NCI-H82 treated with DMSO at 0.1 percent for 48 hours (cell line): Measurements from ENCODE around the gene NOSIP.
A peak's percentile ranks its signal among the peaks of the same experiment; 100 is the strongest.
"Not testable (repeated sequence)": the region's sequence is repeated elsewhere in the genome, so short reads cannot be mapped to it uniquely, and the experiment has no call there.

ENCODE experiments used
- DNase-seq: peaks from one replicate; lab custom pipeline; 2025; ENCODE audit not compliant: unreplicated experiment; lab: John Stamatoyannopoulos, UW

Gene NOSIP

GRCh38 chr19:49580264-49581006 is at the start of gene NOSIP:
TSS of gene NOSIP (minus strand) at chr19:49580556. CDS start at chr19:49560691, 19,865 bp downstream.
- peak; percentile 96 for DNase-seq

DNA sequence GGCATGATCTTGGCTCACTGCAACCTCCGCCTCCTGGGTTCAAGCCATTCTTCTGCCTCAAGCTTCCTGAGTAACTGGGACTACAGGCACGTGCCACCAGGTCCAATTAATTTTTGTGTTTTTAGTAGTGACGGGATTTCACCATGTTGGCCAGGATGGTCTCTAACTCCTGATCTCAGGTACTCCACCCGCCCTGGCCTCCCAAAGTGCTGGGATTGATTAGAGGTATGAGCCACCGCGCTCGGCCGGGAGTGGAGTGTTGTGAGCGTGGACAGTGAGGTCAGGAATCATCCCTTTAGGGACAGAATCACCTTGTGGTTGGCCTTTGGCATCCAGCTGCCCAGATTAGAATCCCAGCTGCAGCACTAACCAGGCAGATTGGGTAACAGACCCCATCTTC is 49.3 kb upstream of the NOSIP start:
- no peak for DNase-seq

DNA sequence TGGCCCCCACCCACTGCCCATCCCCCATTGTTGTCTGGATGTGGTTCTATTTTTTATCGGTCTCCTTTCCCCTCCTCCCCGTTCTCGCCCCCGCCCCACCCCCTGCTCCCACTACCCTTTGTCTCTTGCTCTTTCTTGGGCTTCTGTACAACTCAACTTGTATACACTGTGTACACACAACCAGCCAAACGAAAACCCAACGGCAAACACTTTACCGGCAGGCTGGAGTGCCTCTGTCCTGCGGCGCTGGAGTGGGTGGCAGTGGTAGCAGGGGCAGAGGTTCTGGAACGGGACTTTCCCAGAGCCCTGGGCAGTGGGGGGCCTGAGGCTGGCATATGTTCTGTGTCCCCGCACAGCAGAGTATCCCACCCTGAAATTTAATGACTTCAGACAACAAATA is 45.9 kb upstream of the NOSIP start:
- no peak for DNase-seq

- DNase-seq: no peak
Observed at GRCh38 chr19:49624967-49625910, 44.9 kb upstream of the NOSIP start.

DNA sequence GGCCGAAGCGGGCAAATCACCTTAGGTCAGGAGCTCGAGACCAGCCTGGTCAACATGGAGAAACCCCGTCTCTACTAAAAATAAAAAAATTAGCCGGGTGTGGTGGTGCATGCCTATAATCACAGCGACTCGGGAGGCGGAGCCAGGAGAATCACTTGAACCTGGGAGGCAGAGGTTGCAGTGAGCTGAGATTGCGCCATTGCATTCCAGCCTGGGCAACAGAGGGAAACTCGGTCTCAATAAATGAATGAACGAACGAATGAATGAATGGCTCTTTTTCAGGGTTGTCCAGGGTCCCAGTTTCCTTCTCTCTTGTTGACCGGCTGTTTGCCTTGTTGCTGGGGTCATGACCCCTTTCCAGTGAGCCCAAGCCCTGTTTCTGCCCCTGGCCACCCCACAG is 37.5 kb upstream of the NOSIP start:
- DNase-seq: not testable (repeated sequence)

- no peak for DNase-seq
Observed at GRCh38 chr19:49616945-49617344, 36.6 kb upstream of the NOSIP start.

GRCh38 chr19:49616532-49616931 is 36.2 kb upstream of the NOSIP start:
- DNase-seq: no peak

DNA sequence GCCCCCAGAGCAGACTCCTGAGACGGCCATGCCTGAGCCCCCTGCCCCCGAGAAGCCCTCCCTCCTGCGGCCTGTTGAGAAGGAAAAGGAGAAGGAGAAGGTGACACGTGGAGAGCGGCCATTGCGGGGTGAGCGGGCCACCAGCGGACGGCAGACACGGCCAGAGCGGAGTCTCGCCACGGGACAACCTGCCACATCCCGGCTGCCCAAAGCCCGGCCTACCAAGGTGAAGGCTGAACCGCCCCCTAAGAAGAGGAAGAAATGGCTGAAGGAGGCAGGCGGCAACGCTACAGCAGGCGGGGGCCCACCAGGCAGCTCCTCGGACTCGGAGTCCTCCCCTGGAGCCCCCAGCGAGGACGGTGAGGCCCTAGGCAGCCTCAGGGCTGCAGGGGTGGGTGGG is 35.5 kb upstream of the NOSIP start:
- DNase-seq: no peak

- DNase-seq: no peak
Observed at GRCh38 chr19:49614096-49614833, 33.9 kb upstream of the NOSIP start.

DNA sequence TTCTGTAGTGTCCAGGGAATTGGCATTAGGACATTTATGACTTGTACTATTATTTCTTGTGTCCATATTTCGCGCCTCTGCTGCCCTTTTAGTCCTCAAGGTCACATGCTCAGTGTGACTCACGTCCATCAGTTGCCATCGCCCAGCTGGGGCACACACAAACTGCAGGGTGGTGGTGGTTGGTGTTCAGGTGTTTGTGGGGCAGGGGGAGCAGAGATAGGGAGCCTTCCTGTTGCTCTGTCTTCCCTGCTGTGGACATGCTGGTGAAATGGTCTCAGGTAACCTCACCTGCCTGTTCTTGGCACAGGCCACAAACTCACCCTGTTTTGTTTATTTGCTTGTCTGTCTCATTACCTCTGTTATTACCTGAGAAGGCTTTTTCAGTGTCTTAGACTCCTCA is 33.0 kb upstream of the NOSIP start:
- DNase-seq: no peak

DNA sequence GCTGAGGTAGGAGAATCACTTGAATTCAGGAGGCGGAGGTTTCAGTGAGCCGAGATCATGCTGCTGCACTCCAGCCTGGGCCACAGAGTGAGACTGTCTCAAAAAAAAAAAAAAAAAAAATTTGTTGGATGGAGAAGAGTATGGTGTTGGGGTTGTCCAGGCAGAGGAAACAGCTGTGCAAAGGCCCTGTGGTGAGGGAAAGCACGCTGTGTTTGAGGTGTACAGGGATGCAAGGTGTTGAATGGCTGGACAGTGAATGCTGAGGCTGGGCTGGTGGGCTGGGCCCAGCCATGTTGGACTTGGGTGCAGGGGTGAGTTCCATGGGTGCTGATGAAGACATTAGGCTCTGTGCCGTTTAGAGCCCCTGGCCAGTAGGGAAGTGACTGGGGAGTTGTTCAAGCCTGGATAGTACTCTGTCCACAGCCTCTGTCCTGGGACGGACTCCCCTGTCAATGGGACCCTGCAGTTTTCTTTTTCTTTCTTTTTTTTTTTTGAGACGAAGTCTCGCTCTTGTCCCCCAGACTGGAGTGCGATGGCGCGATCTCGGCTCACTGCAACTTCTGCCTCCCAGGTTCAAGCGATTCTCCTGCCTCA is 29.2 kb upstream of the NOSIP start:
- DNase-seq: no peak

DNA sequence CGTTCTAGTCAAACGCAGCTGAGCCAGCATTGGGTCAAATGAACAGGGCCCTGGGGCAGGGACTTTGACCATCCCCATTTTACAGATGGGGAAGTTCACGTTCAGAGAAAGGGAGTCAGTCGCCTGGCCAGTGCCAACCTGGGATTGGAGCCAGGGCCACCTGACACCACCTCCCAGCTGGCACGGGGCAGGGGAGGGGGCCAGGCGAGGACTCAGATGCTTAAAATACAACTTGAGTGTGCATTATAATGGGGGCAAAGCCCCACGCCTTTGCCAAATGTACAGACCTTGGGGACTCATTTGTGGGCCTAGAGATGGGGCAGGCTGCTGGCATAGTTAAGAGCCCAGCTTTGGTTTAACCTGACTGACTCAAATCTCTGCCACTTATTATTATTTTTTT is 25.2 kb upstream of the NOSIP start:
- no peak for DNase-seq

- DNase-seq: no peak
Observed at GRCh38 chr19:49602806-49603205, 22.4 kb upstream of the NOSIP start.

DNA sequence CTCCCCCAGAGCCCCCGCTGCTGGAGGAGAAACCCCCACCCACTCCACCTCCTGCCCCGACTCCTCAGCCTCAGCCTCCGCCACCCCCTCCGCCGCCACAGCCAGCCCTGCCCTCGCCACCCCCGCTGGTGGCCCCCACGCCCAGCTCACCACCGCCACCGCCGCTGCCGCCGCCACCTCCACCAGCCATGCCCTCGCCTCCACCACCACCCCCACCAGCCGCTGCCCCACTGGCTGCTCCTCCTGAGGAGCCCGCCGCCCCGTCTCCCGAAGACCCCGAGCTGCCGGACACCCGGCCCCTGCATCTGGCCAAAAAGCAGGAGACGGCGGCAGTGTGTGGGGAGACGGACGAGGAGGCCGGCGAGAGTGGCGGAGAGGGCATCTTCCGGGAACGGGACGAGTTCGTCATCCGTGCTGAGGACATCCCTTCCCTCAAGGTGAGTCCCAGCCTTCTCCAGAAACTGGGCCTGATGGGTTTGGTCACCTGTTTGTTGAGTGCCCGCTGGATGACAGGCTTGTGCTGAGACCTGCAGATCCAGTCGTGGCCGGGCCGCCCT is 21.2 kb upstream of the NOSIP start:
- no peak for DNase-seq

DNA sequence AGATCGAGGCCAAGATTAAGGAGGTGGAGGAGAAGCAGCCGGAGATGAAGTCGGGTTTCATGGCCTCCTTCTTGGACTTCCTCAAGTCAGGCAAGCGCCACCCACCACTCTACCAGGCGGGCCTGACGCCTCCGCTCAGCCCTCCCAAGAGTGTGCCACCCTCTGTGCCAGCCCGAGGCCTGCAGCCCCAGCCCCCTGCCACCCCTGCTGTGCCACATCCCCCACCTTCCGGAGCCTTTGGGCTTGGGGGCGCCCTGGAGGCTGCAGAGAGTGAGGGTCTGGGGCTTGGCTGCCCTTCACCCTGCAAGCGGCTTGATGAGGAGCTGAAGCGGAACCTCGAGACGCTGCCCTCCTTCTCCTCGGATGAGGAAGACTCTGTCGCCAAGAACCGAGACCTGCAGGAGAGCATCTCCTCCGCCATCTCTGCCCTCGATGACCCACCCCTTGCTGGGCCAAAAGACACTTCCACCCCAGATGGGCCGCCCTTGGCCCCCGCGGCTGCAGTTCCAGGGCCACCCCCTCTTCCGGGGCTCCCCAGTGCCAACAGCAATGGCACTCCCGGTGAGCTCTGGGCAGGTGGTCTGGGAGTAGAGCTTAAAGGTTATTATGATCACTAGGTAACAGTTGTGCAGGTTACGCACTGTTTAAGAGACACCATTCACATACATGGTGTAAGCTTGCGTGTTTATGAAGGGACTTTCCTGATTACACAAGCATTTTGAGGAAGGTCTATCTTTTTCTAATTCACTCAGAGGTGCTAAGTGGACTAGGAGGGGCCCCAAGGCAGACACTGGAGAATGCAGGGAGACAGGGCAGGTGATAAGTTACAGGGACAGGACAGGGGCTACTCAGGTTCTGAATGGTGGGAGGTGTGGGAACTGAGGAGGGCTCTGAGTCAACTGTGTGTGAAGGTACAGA is 19.3 kb upstream of the NOSIP start:
- no peak for DNase-seq

- no peak for DNase-seq
Observed at GRCh38 chr19:49597703-49597974, 17.3 kb upstream of the NOSIP start.

DNA sequence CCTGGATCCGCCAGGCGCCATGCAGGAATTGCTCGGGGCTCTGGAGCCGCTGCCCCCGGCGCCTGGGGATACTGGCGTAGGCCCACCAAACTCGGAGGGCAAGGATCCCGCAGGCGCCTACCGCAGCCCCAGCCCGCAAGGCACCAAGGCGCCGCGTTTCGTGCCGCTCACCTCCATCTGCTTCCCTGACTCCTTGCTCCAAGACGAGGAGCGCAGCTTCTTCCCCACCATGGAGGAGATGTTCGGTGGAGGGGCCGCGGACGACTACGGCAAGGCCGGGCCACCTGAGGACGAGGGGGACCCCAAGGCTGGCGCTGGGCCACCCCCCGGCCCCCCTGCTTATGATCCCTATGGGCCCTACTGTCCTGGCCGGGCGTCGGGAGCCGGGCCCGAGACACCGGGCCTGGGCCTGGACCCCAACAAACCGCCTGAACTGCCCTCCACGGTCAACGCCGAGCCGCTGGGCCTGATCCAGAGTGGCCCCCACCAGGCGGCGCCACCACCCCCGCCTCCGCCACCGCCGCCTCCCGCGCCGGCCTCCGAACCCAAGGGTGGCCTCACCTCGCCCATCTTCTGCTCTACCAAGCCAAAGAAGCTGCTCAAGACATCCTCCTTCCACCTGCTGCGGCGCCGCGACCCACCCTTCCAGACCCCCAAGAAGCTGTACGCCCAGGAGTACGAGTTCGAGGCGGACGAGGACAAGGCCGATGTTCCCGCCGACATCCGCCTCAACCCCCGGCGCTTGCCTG is 16.8 kb upstream of the NOSIP start:
- no peak for DNase-seq

DNA sequence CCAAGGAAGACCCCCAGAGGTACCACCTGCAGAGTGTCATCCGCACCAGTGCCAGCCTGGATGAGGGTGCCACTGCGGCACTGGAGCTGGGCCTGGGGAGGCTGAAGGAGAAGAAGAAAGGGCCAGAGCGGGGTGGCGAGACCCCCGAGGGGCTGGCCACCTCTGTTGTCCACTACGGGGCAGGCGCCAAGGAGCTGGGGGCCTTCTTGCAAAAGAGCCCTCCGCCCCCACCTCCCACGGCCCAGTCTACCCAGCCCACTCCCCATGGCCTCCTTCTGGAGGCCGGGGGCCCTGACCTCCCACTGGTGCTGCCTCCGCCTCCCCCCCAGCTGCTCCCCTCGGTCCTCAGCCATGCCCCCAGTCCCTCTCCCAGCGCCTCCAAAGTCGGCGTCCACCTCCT is 16.1 kb upstream of the NOSIP start:
- DNase-seq: no peak

DNA sequence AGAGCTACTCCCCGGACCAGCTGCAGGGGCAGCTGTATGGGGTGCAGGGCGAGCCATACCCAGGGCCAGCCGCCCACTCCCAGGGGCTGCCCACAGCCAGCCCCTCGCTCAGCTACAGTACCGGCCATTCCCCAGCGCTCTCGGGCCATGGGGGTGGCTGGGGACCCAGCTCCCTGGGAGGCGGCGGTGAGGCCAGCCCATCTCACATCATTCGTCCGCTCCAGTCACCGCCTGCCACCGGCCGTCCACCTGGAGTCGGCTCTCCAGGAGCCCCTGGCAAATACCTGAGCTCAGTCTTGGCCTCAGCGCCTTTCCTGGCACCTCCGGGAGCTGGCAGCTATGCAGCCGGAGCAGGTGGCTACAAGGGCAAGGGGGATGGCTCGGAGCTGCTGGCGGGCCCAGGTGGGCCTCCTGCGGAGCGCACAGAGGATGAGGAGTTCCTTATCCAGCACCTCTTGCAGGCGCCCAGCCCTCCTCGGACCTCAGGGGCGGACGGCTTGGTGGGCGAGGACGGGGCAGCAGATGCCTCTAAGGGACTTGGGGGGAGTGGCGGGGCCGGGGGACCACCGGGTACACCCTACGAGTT is 15.6 kb upstream of the NOSIP start:
- no peak for DNase-seq
